Measurements from ENCODE around the gene GPC5. TPM values are rescaled to one million over a fixed set of nuclear protein-coding genes. Genes with fewer than 3 reads are reported as not detected.

GPC5 gene
- total and polyA plus RNA-seq, 9 donors: 0.10 to 1.5 (median 0.38) TPM

GRCh38 chr13:91745967-91746366 is 347.5 kb downstream of the GPC5 start:
- no peak overlapping the region for H3K4me3 ChIP-seq
- WGBS, 3 donors: 34 to 42% (median 34%) methylated on average over 3 of the region's 3 CpGs
- H3K9me3 ChIP-seq: no peaks in the 10 kb centered on the region
- intact Hi-C loops (cut with DNase I): no loop called here
- no peak for DNase-seq
- H3K36me3 ChIP-seq: no peaks in the 10 kb centered on the region
- H3K4me1 ChIP-seq (ENCODE audit: insufficient read depth): no peaks in the 10 kb centered on the region
- no peak for TF ChIP-seq CTCF (IDR thresholded peaks at IDR 0.05)
- H3K27ac ChIP-seq: no peak overlapping the region
- H3K27me3 ChIP-seq: no peaks in the 10 kb centered on the region

DNA sequence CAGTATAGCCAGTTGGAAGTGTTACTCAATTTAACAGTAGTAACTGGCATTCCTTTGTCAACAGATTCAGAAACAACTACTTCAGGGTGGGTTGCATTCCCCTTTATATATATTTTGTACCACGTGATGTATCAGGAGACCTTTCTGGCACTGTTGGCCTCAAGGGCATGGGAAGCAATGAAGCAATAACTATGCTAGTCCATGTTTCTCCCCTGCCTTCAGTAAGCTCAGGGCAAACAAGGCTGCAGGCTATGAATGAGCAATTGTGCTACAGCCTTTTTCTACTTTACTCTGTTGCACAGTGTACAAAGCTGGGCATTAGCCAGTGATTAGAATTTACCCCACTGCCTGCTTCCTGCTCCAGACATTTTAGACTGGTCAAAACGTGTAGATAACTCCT is 348.8 kb downstream of the GPC5 start:
- Histone ChIP-seq H3K4me1 (ENCODE audit: insufficient read depth) (no peaks in the 10 kb centered on the region), H3K36me3 (no peaks in the 10 kb centered on the region), H3K27ac (no peak overlapping the region), H3K4me3 (no peak overlapping the region), H3K27me3 (no peaks in the 10 kb centered on the region), H3K9me3 (no peaks in the 10 kb centered on the region)
- intact Hi-C loops (cut with DNase I): no loop called here
- 39 to 51% (median 51%) methylated on average over 2 of the region's 2 CpGs for WGBS, 3 donors
- TF ChIP-seq POLR2A (IDR thresholded peaks at IDR 0.05) (no peak), CTCF (IDR thresholded peaks at IDR 0.05) (no peak), EP300 (IDR thresholded peaks at IDR 0.05) (no peak)
- DNase-seq: no peak

DNA sequence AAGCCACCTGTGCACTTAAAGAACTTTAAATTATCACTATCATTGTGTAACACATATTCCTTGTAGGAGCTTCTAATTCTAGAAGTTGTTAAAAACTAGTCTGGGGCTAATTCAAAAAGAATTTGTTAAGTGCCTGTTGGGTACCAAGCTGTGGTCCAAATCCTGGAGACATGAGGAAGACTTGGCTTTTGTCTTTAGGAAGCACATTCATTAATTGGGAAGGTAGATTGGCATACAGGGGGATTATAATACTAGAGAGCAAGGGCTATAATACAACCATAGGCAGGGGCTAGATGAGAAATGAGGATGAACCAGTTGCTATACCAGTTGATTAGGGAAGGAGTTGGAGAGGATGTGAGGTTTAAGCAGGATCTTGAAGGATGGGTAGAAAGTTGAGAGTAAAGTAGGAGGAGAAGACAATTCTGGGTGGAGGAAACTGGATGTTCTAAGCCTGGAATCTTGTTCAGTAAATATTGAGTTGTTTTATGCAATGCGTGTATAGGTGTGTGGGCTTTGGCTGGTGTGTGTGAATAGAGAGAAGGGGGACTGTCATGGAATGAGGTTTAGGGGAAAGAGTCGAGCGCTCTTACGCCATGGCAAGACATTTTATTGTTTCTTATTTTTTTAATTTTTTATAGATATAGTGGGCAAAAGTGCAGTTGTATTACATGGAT is 350.1 kb downstream of the GPC5 start:
- Histone ChIP-seq H3K27me3 (no peaks in the 10 kb centered on the region), H3K27ac (no peak overlapping the region), H3K4me3 (no peak overlapping the region), H3K36me3 (no peaks in the 10 kb centered on the region), H3K9me3 (no peaks in the 10 kb centered on the region), H3K4me1 (ENCODE audit: insufficient read depth) (no peaks in the 10 kb centered on the region)
- intact Hi-C loops (cut with DNase I): no loop called here
- no peak for DNase-seq
- 93 to 97% (median 95%) methylated on average over 4 of the region's 4 CpGs for WGBS, 3 donors
- TF ChIP-seq EP300 (IDR thresholded peaks at IDR 0.05): no peak
- no peak for TF ChIP-seq CTCF (IDR thresholded peaks at IDR 0.05)
- TF ChIP-seq POLR2A (IDR thresholded peaks at IDR 0.05): no peak

DNA sequence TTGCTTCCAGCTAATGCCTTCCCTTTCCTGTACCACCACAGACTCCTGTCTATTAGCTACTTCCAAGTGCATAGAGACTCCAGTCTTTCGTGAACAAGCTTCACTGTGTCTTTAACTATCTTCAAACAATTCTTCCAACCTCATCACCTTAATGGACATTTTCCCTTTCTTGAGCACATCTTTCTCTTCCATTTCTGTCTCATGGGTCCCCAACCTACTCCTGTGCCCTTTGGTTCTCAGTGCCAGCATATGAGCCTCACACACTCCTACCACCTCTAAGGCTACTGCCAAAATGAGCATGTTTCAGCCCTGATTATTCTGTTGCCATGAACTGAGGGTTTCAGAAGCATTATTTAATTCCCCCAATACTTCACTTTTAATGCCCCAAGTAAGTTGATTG is 360.3 kb downstream of the GPC5 start:
- WGBS, 3 donors: 86 to 97% (median 95%) methylated on average over 1 of the region's 1 CpG
- intact Hi-C loops (cut with DNase I): no loop called here
- no peak for DNase-seq
- Histone ChIP-seq H3K4me1 (ENCODE audit: insufficient read depth) (no peaks in the 10 kb centered on the region), H3K4me3 (no peak overlapping the region), H3K27me3 (no peaks in the 10 kb centered on the region), H3K36me3 (no peaks in the 10 kb centered on the region), H3K27ac (no peak overlapping the region), H3K9me3 (no peaks in the 10 kb centered on the region)
- no peak for TF ChIP-seq EP300 (IDR thresholded peaks at IDR 0.05)
- TF ChIP-seq POLR2A (IDR thresholded peaks at IDR 0.05): no peak
- no peak for TF ChIP-seq CTCF (IDR thresholded peaks at IDR 0.05)

Measured in ovary (tissue), 9 donors.